H1 (cell line): ENCODE data around the gene CNGA4. TPM values are rescaled to one million over a fixed set of nuclear protein-coding genes. Genes with fewer than 3 reads are reported as not detected.

Experiments
- CTCF ChIA-PET: fragments of 300-600 bp; sonication (Branson Sonifier 250); formaldehyde crosslinking; loops from one replicate; lab custom pipeline; 2021; ENCODE audit not compliant: partially characterized antibody; lab: Charles Lee
- POLR2A ChIA-PET: fragments of 300-600 bp; sonication (Branson Sonifier 250); formaldehyde crosslinking; loops from one replicate; lab custom pipeline; 2021; ENCODE audit warnings: inconsistent platforms; ENCODE audit not compliant: partially characterized antibody; lab: Charles Lee
- DNase-seq, 2 experiments: peaks; one replicate each; pipeline versions ENCODE4 v3.0.0 to v3.0.0-alpha.2; 2010 to 2022; ENCODE audit warnings: low spot score in 2 of 2, low read depth in 1 of 2, mixed read lengths in 1 of 2
- FAIRE-seq: peaks from 2 replicates; lab custom pipeline; 2011; peaks lifted over from hg19 to GRCh38; lab: Jason Lieb, UNC
- H2AFZ ChIP-seq: 2 replicates; pipeline ENCODE4 v1.8.1; 2012; ENCODE audit warnings: low read length, inconsistent platforms
- H2AK5ac ChIP-seq: 2 replicates; pipeline ENCODE4 v1.6.1; 2013; ENCODE audit warnings: low read depth, low read length
- H2BK120ac ChIP-seq: replicated peaks from 2 replicates; pipeline ENCODE3; 2013; ENCODE audit warnings: low read depth, low read length, inconsistent platforms
- H2BK12ac ChIP-seq: 2 replicates; pipeline ENCODE4 v1.6.1; 2013; ENCODE audit warnings: low read depth, low read length
- H2BK15ac ChIP-seq: 2 replicates; pipeline ENCODE4 v1.6.1; 2013; ENCODE audit warnings: low read length
- H2BK20ac ChIP-seq: 2 replicates; pipeline ENCODE4 v1.6.1; 2013; ENCODE audit warnings: low read length
- H2BK5ac ChIP-seq: 2 replicates; pipeline ENCODE4 v1.6.1; 2013; ENCODE audit warnings: low read depth, low read length
- H3K14ac ChIP-seq: 2 replicates; pipeline ENCODE4 v1.6.1; 2013; ENCODE audit warnings: inconsistent platforms; ENCODE audit not compliant: insufficient read length
- H3K18ac ChIP-seq: 2 replicates; pipeline ENCODE4 v1.6.1; 2013; ENCODE audit warnings: low read length; ENCODE audit errors: extremely low read depth
- H3K23ac ChIP-seq: 2 replicates; pipeline ENCODE4 v1.6.1; 2013; ENCODE audit warnings: inconsistent platforms; ENCODE audit not compliant: insufficient read length
- H3K23me2 ChIP-seq: 2 replicates; pipeline ENCODE4 v1.6.1; 2013; ENCODE audit warnings: low read depth, low read length
- H3K27ac ChIP-seq: 2 replicates; pipeline ENCODE4 v1.6.1; 2011; ENCODE audit warnings: low read depth, low read length, inconsistent platforms
- H3K27me3 ChIP-seq, 4 experiments: replicated peaks in 1 of 4; 1 replicate in 1 of 4; 2 replicates in 3 of 4; pipeline versions ENCODE4 v1.6.1 to v1.8.1; 2011 to 2013; ENCODE audit warnings: low read length in 3 of 4, mild to moderate bottlenecking in 3 of 4, inconsistent platforms in 2 of 4, mixed read lengths in 2 of 4, moderate library complexity in 1 of 4; ENCODE audit not compliant: control insufficient read depth in 3 of 4, insufficient read depth in 3 of 4; ENCODE audit errors: extremely low read depth in 1 of 4
- H3K36me3 ChIP-seq, 4 experiments: 2 replicates each; pipeline versions ENCODE4 v1.6.1 to v1.8.1; 2011 to 2013; ENCODE audit warnings: mild to moderate bottlenecking in 4 of 4, low read length in 3 of 4, moderate library complexity in 2 of 4, control low read depth in 1 of 4, inconsistent platforms in 1 of 4; ENCODE audit not compliant: insufficient read depth in 4 of 4, control insufficient read depth in 2 of 4
- H3K4ac ChIP-seq: replicated peaks from 2 replicates; pipeline ENCODE3; 2013; ENCODE audit warnings: low read length, low read depth, mixed read lengths, inconsistent platforms; ENCODE audit not compliant: insufficient read length
- H3K4me1 ChIP-seq, 4 experiments: replicated peaks in 1 of 4; 1 replicate in 1 of 4; 2 replicates in 3 of 4; pipeline versions ENCODE4 v1.6.1 to v1.8.1; 2011 to 2013; ENCODE audit warnings: low read length in 3 of 4, inconsistent platforms in 2 of 4, mixed read lengths in 1 of 4; ENCODE audit not compliant: insufficient read depth in 4 of 4, control insufficient read depth in 3 of 4
- H3K4me2 ChIP-seq, 2 experiments: 2 replicates each; pipeline versions ENCODE4 v1.6.1 to v1.8.1; 2011 to 2013; ENCODE audit warnings: low read depth in 2 of 2, low read length in 2 of 2, control low read depth in 1 of 2, inconsistent platforms in 1 of 2, mild to moderate bottlenecking in 1 of 2; ENCODE audit not compliant: insufficient read depth in 1 of 2
- H3K4me3 ChIP-seq, 4 experiments: fragments of 200-600, 300-600 bp in 1 of 4; sonication (generic), shearing (Covaris generic), sonication (Bioruptor Twin) in 1 of 4; 2 replicates each; pipeline versions ENCODE4 v1.5.1 to v1.8.1; 2011 to 2016; ENCODE audit warnings: low read length in 4 of 4, low read depth in 3 of 4, control low read depth in 2 of 4, inconsistent platforms in 2 of 4, mild to moderate bottlenecking in 2 of 4, mixed read lengths in 1 of 4, moderate library complexity in 1 of 4; ENCODE audit not compliant: insufficient read depth in 2 of 4; ENCODE audit errors: extremely low read depth in 1 of 4
- H3K56ac ChIP-seq: replicated peaks from 2 replicates; pipeline ENCODE3; 2013; ENCODE audit warnings: low read depth, mild to moderate bottlenecking, mixed read lengths, low read length, inconsistent platforms; ENCODE audit not compliant: insufficient read length
- H3K79me1 ChIP-seq: 2 replicates; pipeline ENCODE4 v1.6.1; 2013; ENCODE audit warnings: low read depth, low read length, control low read depth
- H3K79me2 ChIP-seq, 2 experiments: 2 replicates each; pipeline versions ENCODE4 v1.6.1 to v1.8.1; 2012 to 2013; ENCODE audit warnings: low read length in 2 of 2, mild to moderate bottlenecking in 2 of 2, inconsistent platforms in 1 of 2; ENCODE audit not compliant: insufficient read depth in 2 of 2, control insufficient read depth in 1 of 2
- H3K9ac ChIP-seq, 4 experiments: replicated peaks in 1 of 4; 1 replicate in 1 of 4; 2 replicates in 3 of 4; pipeline versions ENCODE4 v1.6.1 to v1.8.1; 2011 to 2013; ENCODE audit warnings: low read depth in 3 of 4, low read length in 3 of 4, control low read depth in 2 of 4, mild to moderate bottlenecking in 2 of 4, moderate library complexity in 2 of 4, inconsistent platforms in 1 of 4; ENCODE audit errors: extremely low read depth in 1 of 4
- H3K9me3 ChIP-seq, 2 experiments: 2 replicates each; pipeline versions ENCODE4 v1.6.1 to v1.8.1; 2012 to 2013; ENCODE audit warnings: mild to moderate bottlenecking in 2 of 2, moderate library complexity in 2 of 2, control low read depth in 1 of 2, inconsistent platforms in 1 of 2, low read depth in 1 of 2, low read length in 1 of 2, mixed read lengths in 1 of 2; ENCODE audit not compliant: insufficient read depth in 2 of 2
- H4K20me1 ChIP-seq, 2 experiments: replicated peaks in 1 of 2; 2 replicates each; pipeline versions ENCODE3 to v1.8.1; 2011 to 2013; ENCODE audit warnings: inconsistent platforms in 2 of 2, low read length in 2 of 2, mild to moderate bottlenecking in 1 of 2; ENCODE audit not compliant: insufficient read depth in 2 of 2, control insufficient read depth in 1 of 2
- H4K5ac ChIP-seq: 2 replicates; pipeline ENCODE4 v1.6.1; 2013; ENCODE audit warnings: low read length, low read depth, mixed read lengths, inconsistent platforms; ENCODE audit not compliant: insufficient read length
- H4K8ac ChIP-seq: 2 replicates; pipeline ENCODE4 v1.8.0; 2013; ENCODE audit warnings: mild to moderate bottlenecking, moderate library complexity, low read length, inconsistent platforms; ENCODE audit not compliant: insufficient read depth; ENCODE audit errors: extremely low read depth
- H4K91ac ChIP-seq: replicated peaks from 2 replicates; pipeline ENCODE3; 2013; ENCODE audit warnings: low read length, mixed read lengths, inconsistent platforms; ENCODE audit not compliant: insufficient read length
- TAF1 ChIP-seq: IDR thresholded peaks from 2 replicates; pipeline ENCODE4 v1.6.1; 2011; ENCODE audit warnings: mild to moderate bottlenecking, low read depth, low read length
- WGBS, 2 experiments: shearing (Covaris generic) in 1 of 2; methylation state at CpG; one replicate each; pipeline versions ENCODE4 v1.1.6 to v1.1.7; 2013 to 2015; ENCODE audit warnings: low lambda C conversion rate in 2 of 2, mixed read lengths in 2 of 2, inconsistent platforms in 1 of 2, low coverage in 1 of 2, missing lambda C conversion rate in 1 of 2; ENCODE audit not compliant: insufficient replicate concordance in 2 of 2, insufficient coverage in 1 of 2, insufficient read length in 1 of 2; ENCODE audit errors: extremely low coverage in 1 of 2, missing lambda C conversion rate in 1 of 2; 5-methylcytosine and 5-hydroxymethylcytosine counted together
- polyA plus RNA-seq, 7 experiments: library from polyadenylated mRNA; depleted of rRNA in 3 of 7; stranded (reverse) in 5 of 7; unstranded in 2 of 7; fragments of >200 nt in 5 of 7; fragments of 200-250 nt in 2 of 7; gene quantifications; 1 replicate in 5 of 7; 2 replicates in 1 of 7; 4 replicates in 1 of 7; pipeline versions ENCODE4 v1.2.1 to v1.2.3, GENCODE V29; 2011 to 2013; ENCODE audit warnings: missing spikeins in 2 of 7, mixed read lengths in 2 of 7
- total RNA-seq: library from RNA; stranded (reverse); fragmentation: NEBNext Ultra II Directional; extraction: Animal tissue kit (Norgen Biotek cat#: 25700); gene quantifications from 2 replicates; pipeline ENCODE4 v1.2.1, GENCODE V29; 2021

CNGA4 gene
- total and polyA plus RNA-seq, 2 of the 8 experiments (the other 6 are each of a cell fraction or from before 2014, with no cell fraction given) = 0.29 TPM; not detected in 1

GRCh38 chr11:6245536-6245935 is 6.6 kb downstream of the CNGA4 start:
- H3K9ac ChIP-seq = no peak overlapping the region
- no peak overlapping the region for H3K4ac ChIP-seq
- no peaks in the 10 kb centered on the region for H3K23me2 ChIP-seq
- CTCF ChIA-PET = interaction anchor here (0.5 to 2.6 kb wide), 4 partner anchors 12 to 108 kb away, joined by 3 to 15 read pairs (median 3); no protein-coding TSS in a partner anchor
- no peak overlapping the region for H2BK120ac ChIP-seq
- no peak overlapping the region for H2AK5ac ChIP-seq
- H3K23ac ChIP-seq = no peak overlapping the region
- no peak for TF ChIP-seq TAF1
- no peak overlapping the region for H2BK15ac ChIP-seq
- H4K5ac ChIP-seq = no peak overlapping the region
- H3K4me1 ChIP-seq = no peaks in the 10 kb centered on the region; a peak in 1 of 7 replicates
- FAIRE-seq = no peak
- no peaks in the 10 kb centered on the region for H3K79me2 ChIP-seq
- POLR2A ChIA-PET = no interaction called here
- no peak overlapping the region for H3K56ac ChIP-seq
- H3K18ac ChIP-seq = no peak overlapping the region
- H2BK12ac ChIP-seq = no peak overlapping the region
- H4K20me1 ChIP-seq = no peaks in the 10 kb centered on the region
- no peaks in the 10 kb centered on the region for H3K79me1 ChIP-seq
- no peak overlapping the region for H3K27ac ChIP-seq
- no peak for DNase-seq
- H3K27me3 ChIP-seq = peaks cover 0 to 2% (median 0%) of the 10 kb centered on the region in 4 experiments; a peak in 1 of 7 replicates
- H4K91ac ChIP-seq = no peak overlapping the region
- no peak overlapping the region for H2AFZ ChIP-seq
- no peak overlapping the region for H2BK5ac ChIP-seq
- no peak overlapping the region for H4K8ac ChIP-seq
- H2BK20ac ChIP-seq = no peak overlapping the region
- H3K14ac ChIP-seq = no peak overlapping the region
- 95% methylated on average over 2 of the region's 2 CpGs; no CpG with 5 or more reads in 1 of the 2 experiments for WGBS, 2 experiments
- H3K36me3 ChIP-seq = no peaks in the 10 kb centered on the region
- H3K9me3 ChIP-seq = no peaks in the 10 kb centered on the region
- H3K4me2 ChIP-seq = no peak overlapping the region
- no peak overlapping the region for H3K4me3 ChIP-seq
